WTC11 (cell line): Measurements from ENCODE around the gene SEMA4C. TPM values are rescaled to one million over a fixed set of nuclear protein-coding genes. Genes with fewer than 3 reads are reported as not detected.
A peak's percentile ranks its signal among the peaks of the same experiment; 100 is the strongest.

Source experiments
- ATAC-seq: fragments of 200-7000 bp; cut with Tn5 transposase; 2 replicates; pipeline ENCODE4 v1.10.0; 2021; ENCODE audit warnings: mild to moderate bottlenecking, moderate library complexity
- CTCF ChIA-PET: fragments of 300-600 bp; sonication (Branson Sonifier 250); formaldehyde crosslinking; loops from one replicate; lab custom pipeline; 2021; ENCODE audit warnings: antibody characterized with exemption; lab: Charles Lee
- POLR2A ChIA-PET: fragments of 350-600 bp; sonication (Branson Sonifier 250); formaldehyde crosslinking; loops from one replicate; lab custom pipeline; 2021; ENCODE audit warnings: antibody characterized with exemption; lab: Charles Lee
- DNase-seq: peaks from one replicate; pipeline ENCODE4 v3.0.0; 2021; ENCODE audit warnings: low spot score
- H3K27ac Mint-ChIP-seq: 2 replicates; pipeline ENCODE4 v1.8.0; 2021; ENCODE audit warnings: mixed read lengths
- H3K27me3 Mint-ChIP-seq: 2 replicates; pipeline ENCODE4 v1.8.0; 2021; ENCODE audit warnings: low read depth, mild to moderate bottlenecking, moderate library complexity, mixed read lengths
- H3K36me3 Mint-ChIP-seq: 2 replicates; pipeline ENCODE4 v1.8.0; 2021; ENCODE audit warnings: mixed read lengths
- H3K4me1 Mint-ChIP-seq: 2 replicates; pipeline ENCODE4 v1.8.0; 2022; ENCODE audit warnings: mixed read lengths
- H3K4me3 Mint-ChIP-seq: 2 replicates; pipeline ENCODE4 v1.8.0; 2021; ENCODE audit warnings: mild to moderate bottlenecking, moderate library complexity, mixed read lengths
- H3K9me3 Mint-ChIP-seq: 2 replicates; pipeline ENCODE4 v1.8.0; 2021; ENCODE audit warnings: mixed read lengths
- FOXK1 ChIP-seq: sonication (generic); formaldehyde crosslinking; IDR thresholded peaks from 2 replicates; pipeline ENCODE4 v1.8.0; 2022; ENCODE audit warnings: mild to moderate bottlenecking, moderate library complexity, missing genetic modification reagents
- NR3C1 ChIP-seq: sonication (generic); formaldehyde crosslinking; conservative IDR thresholded peaks from 2 replicates; pipeline ENCODE4 v1.8.1; 2023; ENCODE audit warnings: low read depth, mild to moderate bottlenecking, missing genetic modification reagents
- SP1 ChIP-seq: sonication (generic); formaldehyde crosslinking; conservative IDR thresholded peaks from 2 replicates; pipeline ENCODE4 v1.8.1; 2022; ENCODE audit warnings: missing genetic modification reagents
- ZNF219 ChIP-seq: sonication (generic); formaldehyde crosslinking; IDR thresholded peaks from 2 replicates; pipeline ENCODE4 v1.8.0; 2023; ENCODE audit warnings: missing genetic modification reagents, mild to moderate bottlenecking, borderline replicate concordance
- total RNA-seq: library from RNA; stranded (reverse); gene quantifications from 3 replicates; pipeline ENCODE4 v1.2.3, GENCODE V29; 2021
- TF ChIP-seq, protein P1 (sequence below): sonication (generic); formaldehyde crosslinking; conservative IDR thresholded peaks from 2 replicates; pipeline ENCODE4 v1.8.1; 2022; ENCODE audit warnings: mild to moderate bottlenecking, missing genetic modification reagents
- TF ChIP-seq, protein P2 (sequence below): sonication (generic); formaldehyde crosslinking; IDR thresholded peaks from 2 replicates; pipeline ENCODE4 v1.8.1; 2022; ENCODE audit warnings: low read depth, missing genetic modification reagents, borderline replicate concordance
- TF ChIP-seq, protein P3 (sequence below): sonication (generic); formaldehyde crosslinking; IDR thresholded peaks from 2 replicates; pipeline ENCODE4 v1.8.1; 2022; ENCODE audit warnings: low read depth, mild to moderate bottlenecking, moderate library complexity, missing genetic modification reagents, borderline replicate concordance
- TF ChIP-seq, protein P4 (sequence below): fragments of 250-450 bp; sonication (Bioruptor Pico); IDR thresholded peaks from 2 replicates; pipeline ENCODE4 v1.9.0; 2021; ENCODE audit warnings: mild to moderate bottlenecking
- TF ChIP-seq, protein P5 (sequence below): fragments of 200-600 bp; IDR thresholded peaks from 2 replicates; pipeline ENCODE4 v1.8.0; 2022; ENCODE audit warnings: antibody characterized with exemption
- TF ChIP-seq, protein P6 (sequence below): sonication (generic); formaldehyde crosslinking; IDR thresholded peaks from 2 replicates; pipeline ENCODE4 v1.8.0; 2022; ENCODE audit warnings: missing genetic modification reagents

SEMA4C gene
- total RNA-seq, 1 experiment from 2014 or later = 81.6 TPM

DNA sequence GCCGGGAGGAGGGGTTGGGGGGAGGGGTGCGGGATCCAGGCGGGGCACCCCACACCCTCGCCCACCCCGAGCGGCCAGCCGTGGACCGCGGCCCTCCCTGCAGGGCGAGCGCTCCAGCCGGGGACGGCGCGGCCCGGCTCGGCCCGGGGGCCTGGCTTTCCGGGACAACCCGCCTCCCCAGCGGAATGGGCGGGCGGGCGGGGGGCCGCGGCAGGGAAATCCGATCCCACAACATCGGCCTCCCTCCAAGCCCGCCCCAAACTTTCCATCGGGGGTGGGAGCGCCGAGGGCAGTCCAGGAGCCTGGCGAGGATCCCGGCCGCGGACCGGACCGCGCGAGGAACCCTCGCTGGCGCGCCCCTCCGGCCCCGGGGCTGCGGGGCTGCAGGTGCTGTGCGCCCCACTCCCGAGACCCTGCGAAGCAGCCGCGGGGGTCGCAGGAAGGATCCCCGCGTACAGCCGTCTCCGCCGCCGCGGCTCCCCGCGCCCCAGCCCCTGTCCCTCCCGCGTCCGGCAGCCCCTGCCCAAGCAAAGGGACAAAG lies 529 bp downstream of the SEMA4C start:
- DNase-seq (peak; percentile 69), ATAC-seq (peak; percentile 13)
- ChIA-PET POLR2A (interaction anchor here (0.5 to 2.0 kb wide), 4 partner anchors 11 to 105 kb away, joined by 4 to 20 read pairs (median 6); partner anchors contain the start of gene ANKRD39), CTCF (interaction anchor here (0.8 to 3.6 kb wide), 17 partner anchors 9 to 315 kb away, joined by 3 to 63 read pairs (median 5); partner anchors contain the start of genes ANKRD39 and FAHD2B)
- Mint-ChIP-seq H3K9me3 (no peaks in the 10 kb centered on the region), H3K27me3 (0 out of 2 replicates have a peak, but pooled peaks cover 4% of the 10 kb centered on the region), H3K4me3 (peak overlapping the region; percentile 40; the same call in 1 of the 2 replicates), H3K27ac (no peak overlapping the region), H3K36me3 (peaks cover 14% of the 10 kb centered on the region), H3K4me1 (peaks cover 43% of the 10 kb centered on the region)
- TF ChIP-seq, protein P1, sequence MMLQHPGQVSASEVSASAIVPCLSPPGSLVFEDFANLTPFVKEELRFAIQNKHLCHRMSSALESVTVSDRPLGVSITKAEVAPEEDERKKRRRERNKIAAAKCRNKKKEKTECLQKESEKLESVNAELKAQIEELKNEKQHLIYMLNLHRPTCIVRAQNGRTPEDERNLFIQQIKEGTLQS (CRISPR knock-in tag) = no peak
- TF ChIP-seq, protein P2, sequence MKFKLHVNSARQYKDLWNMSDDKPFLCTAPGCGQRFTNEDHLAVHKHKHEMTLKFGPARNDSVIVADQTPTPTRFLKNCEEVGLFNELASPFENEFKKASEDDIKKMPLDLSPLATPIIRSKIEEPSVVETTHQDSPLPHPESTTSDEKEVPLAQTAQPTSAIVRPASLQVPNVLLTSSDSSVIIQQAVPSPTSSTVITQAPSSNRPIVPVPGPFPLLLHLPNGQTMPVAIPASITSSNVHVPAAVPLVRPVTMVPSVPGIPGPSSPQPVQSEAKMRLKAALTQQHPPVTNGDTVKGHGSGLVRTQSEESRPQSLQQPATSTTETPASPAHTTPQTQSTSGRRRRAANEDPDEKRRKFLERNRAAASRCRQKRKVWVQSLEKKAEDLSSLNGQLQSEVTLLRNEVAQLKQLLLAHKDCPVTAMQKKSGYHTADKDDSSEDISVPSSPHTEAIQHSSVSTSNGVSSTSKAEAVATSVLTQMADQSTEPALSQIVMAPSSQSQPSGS (CRISPR knock-in tag) = no peak
- no peak for TF ChIP-seq NR3C1 (CRISPR knock-in tag)
- no peak for TF ChIP-seq ZNF219 (CRISPR knock-in tag)
- TF ChIP-seq, protein P3, sequence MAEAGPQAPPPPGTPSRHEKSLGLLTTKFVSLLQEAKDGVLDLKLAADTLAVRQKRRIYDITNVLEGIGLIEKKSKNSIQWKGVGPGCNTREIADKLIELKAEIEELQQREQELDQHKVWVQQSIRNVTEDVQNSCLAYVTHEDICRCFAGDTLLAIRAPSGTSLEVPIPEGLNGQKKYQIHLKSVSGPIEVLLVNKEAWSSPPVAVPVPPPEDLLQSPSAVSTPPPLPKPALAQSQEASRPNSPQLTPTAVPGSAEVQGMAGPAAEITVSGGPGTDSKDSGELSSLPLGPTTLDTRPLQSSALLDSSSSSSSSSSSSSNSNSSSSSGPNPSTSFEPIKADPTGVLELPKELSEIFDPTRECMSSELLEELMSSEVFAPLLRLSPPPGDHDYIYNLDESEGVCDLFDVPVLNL = 0 out of 2 replicates have a peak, but pooled peaks have one; percentile 5
- TF ChIP-seq, protein P4, sequence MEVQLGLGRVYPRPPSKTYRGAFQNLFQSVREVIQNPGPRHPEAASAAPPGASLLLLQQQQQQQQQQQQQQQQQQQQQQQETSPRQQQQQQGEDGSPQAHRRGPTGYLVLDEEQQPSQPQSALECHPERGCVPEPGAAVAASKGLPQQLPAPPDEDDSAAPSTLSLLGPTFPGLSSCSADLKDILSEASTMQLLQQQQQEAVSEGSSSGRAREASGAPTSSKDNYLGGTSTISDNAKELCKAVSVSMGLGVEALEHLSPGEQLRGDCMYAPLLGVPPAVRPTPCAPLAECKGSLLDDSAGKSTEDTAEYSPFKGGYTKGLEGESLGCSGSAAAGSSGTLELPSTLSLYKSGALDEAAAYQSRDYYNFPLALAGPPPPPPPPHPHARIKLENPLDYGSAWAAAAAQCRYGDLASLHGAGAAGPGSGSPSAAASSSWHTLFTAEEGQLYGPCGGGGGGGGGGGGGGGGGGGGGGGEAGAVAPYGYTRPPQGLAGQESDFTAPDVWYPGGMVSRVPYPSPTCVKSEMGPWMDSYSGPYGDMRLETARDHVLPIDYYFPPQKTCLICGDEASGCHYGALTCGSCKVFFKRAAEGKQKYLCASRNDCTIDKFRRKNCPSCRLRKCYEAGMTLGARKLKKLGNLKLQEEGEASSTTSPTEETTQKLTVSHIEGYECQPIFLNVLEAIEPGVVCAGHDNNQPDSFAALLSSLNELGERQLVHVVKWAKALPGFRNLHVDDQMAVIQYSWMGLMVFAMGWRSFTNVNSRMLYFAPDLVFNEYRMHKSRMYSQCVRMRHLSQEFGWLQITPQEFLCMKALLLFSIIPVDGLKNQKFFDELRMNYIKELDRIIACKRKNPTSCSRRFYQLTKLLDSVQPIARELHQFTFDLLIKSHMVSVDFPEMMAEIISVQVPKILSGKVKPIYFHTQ (CRISPR knock-in tag) = no peak
- peak; percentile 40; the same call in 1 of the 2 replicates for TF ChIP-seq FOXK1
- TF ChIP-seq, protein P5, sequence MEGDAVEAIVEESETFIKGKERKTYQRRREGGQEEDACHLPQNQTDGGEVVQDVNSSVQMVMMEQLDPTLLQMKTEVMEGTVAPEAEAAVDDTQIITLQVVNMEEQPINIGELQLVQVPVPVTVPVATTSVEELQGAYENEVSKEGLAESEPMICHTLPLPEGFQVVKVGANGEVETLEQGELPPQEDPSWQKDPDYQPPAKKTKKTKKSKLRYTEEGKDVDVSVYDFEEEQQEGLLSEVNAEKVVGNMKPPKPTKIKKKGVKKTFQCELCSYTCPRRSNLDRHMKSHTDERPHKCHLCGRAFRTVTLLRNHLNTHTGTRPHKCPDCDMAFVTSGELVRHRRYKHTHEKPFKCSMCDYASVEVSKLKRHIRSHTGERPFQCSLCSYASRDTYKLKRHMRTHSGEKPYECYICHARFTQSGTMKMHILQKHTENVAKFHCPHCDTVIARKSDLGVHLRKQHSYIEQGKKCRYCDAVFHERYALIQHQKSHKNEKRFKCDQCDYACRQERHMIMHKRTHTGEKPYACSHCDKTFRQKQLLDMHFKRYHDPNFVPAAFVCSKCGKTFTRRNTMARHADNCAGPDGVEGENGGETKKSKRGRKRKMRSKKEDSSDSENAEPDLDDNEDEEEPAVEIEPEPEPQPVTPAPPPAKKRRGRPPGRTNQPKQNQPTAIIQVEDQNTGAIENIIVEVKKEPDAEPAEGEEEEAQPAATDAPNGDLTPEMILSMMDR = 0 out of 2 replicates have a peak, but pooled peaks have one; percentile 2
- peak; percentile 19; the same call in 1 of the 2 replicates for TF ChIP-seq SP1 (CRISPR knock-in tag)
- TF ChIP-seq, protein P6, sequence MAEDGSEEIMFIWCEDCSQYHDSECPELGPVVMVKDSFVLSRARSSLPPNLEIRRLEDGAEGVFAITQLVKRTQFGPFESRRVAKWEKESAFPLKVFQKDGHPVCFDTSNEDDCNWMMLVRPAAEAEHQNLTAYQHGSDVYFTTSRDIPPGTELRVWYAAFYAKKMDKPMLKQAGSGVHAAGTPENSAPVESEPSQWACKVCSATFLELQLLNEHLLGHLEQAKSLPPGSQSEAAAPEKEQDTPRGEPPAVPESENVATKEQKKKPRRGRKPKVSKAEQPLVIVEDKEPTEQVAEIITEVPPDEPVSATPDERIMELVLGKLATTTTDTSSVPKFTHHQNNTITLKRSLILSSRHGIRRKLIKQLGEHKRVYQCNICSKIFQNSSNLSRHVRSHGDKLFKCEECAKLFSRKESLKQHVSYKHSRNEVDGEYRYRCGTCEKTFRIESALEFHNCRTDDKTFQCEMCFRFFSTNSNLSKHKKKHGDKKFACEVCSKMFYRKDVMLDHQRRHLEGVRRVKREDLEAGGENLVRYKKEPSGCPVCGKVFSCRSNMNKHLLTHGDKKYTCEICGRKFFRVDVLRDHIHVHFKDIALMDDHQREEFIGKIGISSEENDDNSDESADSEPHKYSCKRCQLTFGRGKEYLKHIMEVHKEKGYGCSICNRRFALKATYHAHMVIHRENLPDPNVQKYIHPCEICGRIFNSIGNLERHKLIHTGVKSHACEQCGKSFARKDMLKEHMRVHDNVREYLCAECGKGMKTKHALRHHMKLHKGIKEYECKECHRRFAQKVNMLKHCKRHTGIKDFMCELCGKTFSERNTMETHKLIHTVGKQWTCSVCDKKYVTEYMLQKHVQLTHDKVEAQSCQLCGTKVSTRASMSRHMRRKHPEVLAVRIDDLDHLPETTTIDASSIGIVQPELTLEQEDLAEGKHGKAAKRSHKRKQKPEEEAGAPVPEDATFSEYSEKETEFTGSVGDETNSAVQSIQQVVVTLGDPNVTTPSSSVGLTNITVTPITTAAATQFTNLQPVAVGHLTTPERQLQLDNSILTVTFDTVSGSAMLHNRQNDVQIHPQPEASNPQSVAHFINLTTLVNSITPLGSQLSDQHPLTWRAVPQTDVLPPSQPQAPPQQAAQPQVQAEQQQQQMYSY (CRISPR knock-in tag) = peak; percentile 96
